ENCODE results near the gene TAS2R7.

The TAS2R7 gene

GRCh38 chr12:10826258-10826657 lies 23.8 kb upstream of the TAS2R7 start, which contains the start of gene TAS2R10:
TSS of gene TAS2R10 (minus strand) at chr12:10826358. CDS start at chr12:10826269, 89 bp downstream.
- TF ChIP-seq CTCF (IDR thresholded peaks at IDR 0.05) = no peak

GRCh38 chr12:10824957-10825356 lies 22.5 kb upstream of the TAS2R7 start:
- TF ChIP-seq CTCF (IDR thresholded peaks at IDR 0.05) = no peak

- no peak for TF ChIP-seq CTCF (IDR thresholded peaks at IDR 0.05)
Observed at GRCh38 chr12:10811883-10812536, 9.6 kb upstream of the TAS2R7 start.

- TF ChIP-seq CTCF (IDR thresholded peaks at IDR 0.05) = no peak
Observed at GRCh38 chr12:10810068-10810467, 7.6 kb upstream of the TAS2R7 start, which contains the start of gene TAS2R9. TSS of gene TAS2R9 (minus strand) at chr12:10810168. CDS start at chr12:10810075, 93 bp downstream.

GRCh38 chr12:10807186-10807585 lies 4.8 kb upstream of the TAS2R7 start, which contains the start of gene TAS2R8:
TSS of gene TAS2R8 (minus strand) at chr12:10807286. CDS start at chr12:10806980, 306 bp downstream.
- no peak for TF ChIP-seq CTCF (IDR thresholded peaks at IDR 0.05)

GRCh38 chr12:10801741-10802140 lies 686 bp downstream of the TAS2R7 start:
- TF ChIP-seq CTCF (IDR thresholded peaks at IDR 0.05) = no peak

GRCh38 chr12:10794222-10794621 lies 8.2 kb downstream of the TAS2R7 start:
- TF ChIP-seq CTCF (IDR thresholded peaks at IDR 0.05) = no peak

Data from LNCAP (cell line).